HG03457 (cell line): ENCODE data around the gene MAPRE2.

Source experiments
- ATAC-seq: cut with Tn5 transposase; IDR thresholded peaks from one replicate; pipeline ENCODE4 v1.9.1; 2021; ENCODE audit warnings: moderate number of reproducible peaks; ENCODE audit not compliant: unreplicated experiment

Gene MAPRE2

GRCh38 chr18:35174093-35174731, 133.0 kb downstream of the MAPRE2 start:
- ATAC-seq = peak; percentile 79

- ATAC-seq = no peak
Measured at GRCh38 chr18:35174745-35175144, 133.5 kb downstream of the MAPRE2 start.

- ATAC-seq = no peak
Measured at GRCh38 chr18:35176925-35177324, 135.7 kb downstream of the MAPRE2 start.

- no peak for ATAC-seq
Measured at GRCh38 chr18:35178260-35178659, 137.0 kb downstream of the MAPRE2 start.

- ATAC-seq = no peak
Measured at GRCh38 chr18:35179906-35180305, 138.7 kb downstream of the MAPRE2 start.

GRCh38 chr18:35180455-35180854, 139.2 kb downstream of the MAPRE2 start:
- ATAC-seq = no peak

GRCh38 chr18:35182151-35182550, 140.9 kb downstream of the MAPRE2 start:
- ATAC-seq = no peak

GRCh38 chr18:35183886-35184285, 142.7 kb downstream of the MAPRE2 start:
- ATAC-seq = no peak

- no peak for ATAC-seq
Measured at GRCh38 chr18:35185771-35186170, 144.6 kb downstream of the MAPRE2 start.

GRCh38 chr18:35186291-35187034, 145.2 kb downstream of the MAPRE2 start:
- no peak for ATAC-seq

- ATAC-seq = no peak
Measured at GRCh38 chr18:35189510-35189909, 148.3 kb downstream of the MAPRE2 start.

GRCh38 chr18:35190948-35191697, 149.9 kb downstream of the MAPRE2 start:
- no peak for ATAC-seq

- ATAC-seq = no peak
Measured at GRCh38 chr18:35191698-35192025, 150.4 kb downstream of the MAPRE2 start.

- ATAC-seq = no peak
Measured at GRCh38 chr18:35192415-35192814, 151.2 kb downstream of the MAPRE2 start.
